Tibial nerve (tissue), 4 donors: ENCODE results near the gene PARVG. TPM values are rescaled to one million over a fixed set of nuclear protein-coding genes. Genes with fewer than 3 reads are reported as not detected.

Source experiments
- DNase-seq, 2 donors: peaks; one replicate each; pipeline ENCODE4 v3.0.0-alpha.2; 2019; ENCODE audit warnings: low spot score in 2 of 2
- H3K27ac ChIP-seq, 4 donors: fragments of 200-600 bp; sonication (generic) in 3 of 4; one replicate each; pipeline ENCODE4 v1.5.1; 2017 to 2019; ENCODE audit warnings: mild to moderate bottlenecking in 1 of 4
- H3K27me3 ChIP-seq, 2 donors: fragments of 200-600 bp; sonication (generic) in 1 of 2; one replicate each; pipeline versions ENCODE4 v1.5.1 to v1.6.0; 2017 to 2019
- H3K36me3 ChIP-seq, 3 donors: fragments of 200-600 bp; sonication (generic); one replicate each; pipeline ENCODE4 v1.5.1; 2018 to 2019
- H3K4me1 ChIP-seq, 4 donors: fragments of 200-600 bp; sonication (generic) in 3 of 4; one replicate each; pipeline ENCODE4 v1.5.1; 2017 to 2019
- H3K4me3 ChIP-seq, 4 donors: fragments of 200-600 bp; sonication (generic) in 3 of 4; one replicate each; pipeline ENCODE4 v1.5.1; 2017 to 2019; ENCODE audit warnings: mild to moderate bottlenecking in 1 of 4, moderate library complexity in 1 of 4
- H3K9me3 ChIP-seq, 4 donors: fragments of 200-600 bp; sonication (generic) in 3 of 4; one replicate each; pipeline ENCODE4 v1.5.1; 2017 to 2019
- EP300 ChIP-seq, 2 donors: sonication (generic); formaldehyde crosslinking; IDR thresholded peaks; one replicate each; pipeline ENCODE4 v1.6.1; 2017; ENCODE audit warnings: antibody characterized with exemption in 2 of 2, mild to moderate bottlenecking in 1 of 2
- POLR2A ChIP-seq, 2 donors: fragments of 450-650 bp; IDR thresholded peaks; one replicate each; pipeline ENCODE4 v1.6.1; 2017; ENCODE audit warnings: antibody characterized with exemption in 2 of 2, mild to moderate bottlenecking in 2 of 2, moderate library complexity in 2 of 2
- WGBS, 2 donors: methylation state at CpG; one replicate each; pipeline ENCODE4 v1.1.5; 2018; 5-methylcytosine and 5-hydroxymethylcytosine counted together
- total RNA-seq, 4 donors: library from RNA; depleted of rRNA; stranded (reverse); fragments of >200 nt; gene quantifications; one replicate each; pipeline ENCODE4 v1.1.0, GENCODE V29; 2016
- TF ChIP-seq, protein P1 (sequence below), 5 experiments: fragments of 200-600 bp in 3 of 5; fragments of 450-650 bp in 2 of 5; sonication (generic) in 3 of 5; IDR thresholded peaks; one replicate each; pipeline ENCODE4 v1.5.1; 2016 to 2019; ENCODE audit warnings: antibody characterized with exemption in 5 of 5, mild to moderate bottlenecking in 3 of 5, moderate library complexity in 2 of 5

PARVG gene
- total RNA-seq, result 100 to 1,000 TPM in 1 of 4 donors, 10 to 100 TPM in 3; 18.8 to 140 (median 34.9) TPM

DNA sequence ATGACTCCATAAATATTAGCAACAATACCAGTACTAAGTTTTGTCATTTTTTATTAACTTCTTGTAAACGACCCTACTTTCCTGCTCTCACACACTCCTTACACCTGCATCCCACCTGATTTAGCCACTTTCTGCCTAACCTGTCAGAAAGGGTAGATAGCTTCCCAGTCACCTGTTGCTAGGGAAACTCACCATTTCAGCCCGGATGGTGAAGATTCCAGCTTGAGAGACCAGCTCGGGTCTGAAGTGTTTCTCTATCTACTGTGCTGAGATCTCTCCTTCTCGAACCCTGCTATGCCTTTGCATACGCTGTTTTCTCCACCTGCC is at the start of gene PARVG:
Gene PARVG (plus strand): TSS at position 220 of the 327 bp plus-strand sequence. CDS start 2,405 bp downstream, outside the sequence.
- no peak for TF ChIP-seq EP300 (IDR thresholded peaks at IDR 0.05)
- TF ChIP-seq, protein P1, sequence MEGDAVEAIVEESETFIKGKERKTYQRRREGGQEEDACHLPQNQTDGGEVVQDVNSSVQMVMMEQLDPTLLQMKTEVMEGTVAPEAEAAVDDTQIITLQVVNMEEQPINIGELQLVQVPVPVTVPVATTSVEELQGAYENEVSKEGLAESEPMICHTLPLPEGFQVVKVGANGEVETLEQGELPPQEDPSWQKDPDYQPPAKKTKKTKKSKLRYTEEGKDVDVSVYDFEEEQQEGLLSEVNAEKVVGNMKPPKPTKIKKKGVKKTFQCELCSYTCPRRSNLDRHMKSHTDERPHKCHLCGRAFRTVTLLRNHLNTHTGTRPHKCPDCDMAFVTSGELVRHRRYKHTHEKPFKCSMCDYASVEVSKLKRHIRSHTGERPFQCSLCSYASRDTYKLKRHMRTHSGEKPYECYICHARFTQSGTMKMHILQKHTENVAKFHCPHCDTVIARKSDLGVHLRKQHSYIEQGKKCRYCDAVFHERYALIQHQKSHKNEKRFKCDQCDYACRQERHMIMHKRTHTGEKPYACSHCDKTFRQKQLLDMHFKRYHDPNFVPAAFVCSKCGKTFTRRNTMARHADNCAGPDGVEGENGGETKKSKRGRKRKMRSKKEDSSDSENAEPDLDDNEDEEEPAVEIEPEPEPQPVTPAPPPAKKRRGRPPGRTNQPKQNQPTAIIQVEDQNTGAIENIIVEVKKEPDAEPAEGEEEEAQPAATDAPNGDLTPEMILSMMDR (IDR thresholded peaks at IDR 0.05), result no peak
- no peak for TF ChIP-seq POLR2A (IDR thresholded peaks at IDR 0.05)
- no peaks in the 10 kb centered on the region for H3K4me1 ChIP-seq
- H3K9me3 ChIP-seq, result no peaks in the 10 kb centered on the region
- H3K4me3 ChIP-seq, result peak within 1 kb of the TSS; percentile 13 to 44 (median 28)
- no peaks in the 10 kb centered on the region for H3K36me3 ChIP-seq
- DNase-seq, result no peak
- WGBS, 2 donors, result 68 to 71% methylated on average over 5 of the region's 5 CpGs
- peaks cover 0 to 8% of the 10 kb centered on the region in 2 donors for H3K27me3 ChIP-seq
- H3K27ac ChIP-seq, result peak within 1 kb of the TSS in 3 of 4 donors; percentile 66 to 78 (median 76)

DNA sequence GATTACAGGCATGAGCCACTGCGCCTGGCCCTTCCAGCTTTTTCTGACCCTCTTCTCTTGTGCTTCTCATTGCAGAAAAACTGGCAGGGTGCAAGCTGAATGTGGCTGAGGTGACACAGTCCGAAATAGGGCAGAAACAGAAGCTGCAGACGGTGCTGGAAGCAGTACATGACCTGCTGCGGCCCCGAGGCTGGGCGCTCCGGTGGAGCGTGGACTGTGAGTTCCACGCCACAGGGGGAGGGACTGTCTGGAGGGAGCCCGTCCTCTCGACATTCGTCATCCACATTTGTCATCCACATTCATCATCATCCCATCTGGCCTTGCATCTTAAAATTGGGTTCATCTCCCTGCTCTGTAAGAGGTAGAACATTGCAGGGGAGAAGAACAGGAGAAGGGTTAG is 49.3 kb upstream of the PARVG start:
- TF ChIP-seq EP300 (IDR thresholded peaks at IDR 0.05), result no peak
- H3K9me3 ChIP-seq, result peaks cover 0 to 21% (median under 1%) of the 10 kb centered on the region in 4 donors
- DNase-seq, result no peak
- peaks cover 0 to 46% (median 0%) of the 10 kb centered on the region in 3 donors for H3K36me3 ChIP-seq
- peaks cover 0 to 10% (median 0%) of the 10 kb centered on the region in 4 donors for H3K4me1 ChIP-seq
- no peak overlapping the region for H3K27ac ChIP-seq
- no peaks in the 10 kb centered on the region for H3K27me3 ChIP-seq
- WGBS, 2 donors, result 92 to 93% methylated on average over 12 of the region's 12 CpGs
- no peak overlapping the region for H3K4me3 ChIP-seq

DNA sequence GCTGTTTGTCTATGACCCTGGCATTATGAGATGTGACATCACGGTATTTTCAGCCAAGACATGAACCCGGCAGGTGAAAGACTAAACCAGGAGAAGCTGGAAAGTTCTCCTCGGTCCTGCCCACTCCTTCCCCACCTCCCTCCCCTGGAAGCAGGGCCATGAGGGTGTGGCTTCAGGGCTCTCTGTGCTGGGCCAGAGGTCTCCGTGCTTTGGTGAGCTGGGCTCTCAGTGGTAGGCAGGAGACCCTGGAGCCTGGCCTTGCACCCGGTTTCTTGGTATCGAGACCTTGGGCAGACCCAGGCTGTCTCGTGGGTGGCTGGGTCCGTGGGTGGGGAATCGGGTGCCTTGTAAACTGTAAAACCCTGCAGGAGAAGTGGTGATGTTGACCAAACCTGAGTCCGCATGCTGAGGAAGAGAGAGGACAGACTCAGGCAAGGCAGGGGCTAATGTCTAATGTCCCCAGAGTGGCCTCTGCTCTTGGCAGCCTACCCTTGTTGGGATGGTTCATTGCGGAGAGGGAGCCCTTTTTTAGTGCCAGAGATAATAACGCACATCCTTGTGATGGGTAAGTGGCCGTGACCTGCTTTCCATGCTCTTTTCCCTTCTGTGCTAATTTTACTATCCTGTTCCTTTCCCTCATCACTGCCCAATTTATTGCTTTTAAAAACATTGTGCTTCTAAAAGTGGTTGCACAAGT is 48.6 kb upstream of the PARVG start:
- H3K4me3 ChIP-seq, result no peak overlapping the region
- peaks cover 0 to 10% (median 0%) of the 10 kb centered on the region in 4 donors for H3K4me1 ChIP-seq
- H3K27me3 ChIP-seq, result no peaks in the 10 kb centered on the region
- WGBS, 2 donors, result 77 to 83% methylated on average over 11 to 13 of the region's 13 CpGs
- TF ChIP-seq POLR2A (IDR thresholded peaks at IDR 0.05) (no peak), EP300 (IDR thresholded peaks at IDR 0.05) (no peak)
- TF ChIP-seq, protein P1 (IDR thresholded peaks at IDR 0.05), result no peak
- no peak for DNase-seq
- H3K9me3 ChIP-seq, result peaks cover 0 to 21% (median 4%) of the 10 kb centered on the region in 4 donors
- H3K27ac ChIP-seq, result no peak overlapping the region
- peaks cover 0 to 53% (median 0%) of the 10 kb centered on the region in 3 donors for H3K36me3 ChIP-seq

DNA sequence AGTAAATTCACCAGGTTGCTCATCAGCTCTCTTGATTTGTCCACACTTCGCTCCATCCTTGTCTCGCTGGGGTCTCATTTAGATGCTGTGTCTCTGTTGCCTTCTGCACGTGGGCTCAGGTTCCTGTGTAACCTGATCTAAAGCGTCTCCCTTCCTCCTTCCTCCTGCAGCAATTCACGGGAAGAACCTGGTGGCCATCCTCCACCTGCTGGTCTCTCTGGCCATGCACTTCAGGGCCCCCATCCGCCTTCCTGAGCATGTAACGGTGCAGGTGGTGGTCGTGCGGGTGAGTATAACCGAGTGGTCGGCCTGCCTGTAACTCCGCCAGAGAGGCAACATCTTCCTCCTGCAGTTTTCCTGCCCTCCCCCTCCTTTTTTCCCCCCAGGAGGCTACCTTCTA is 48.0 kb upstream of the PARVG start:
- Histone ChIP-seq H3K36me3 (peaks cover 0 to 59% (median 0%) of the 10 kb centered on the region in 3 donors), H3K4me3 (no peak overlapping the region), H3K27ac (no peak overlapping the region), H3K9me3 (peaks cover 0 to 24% (median 5%) of the 10 kb centered on the region in 4 donors), H3K27me3 (no peaks in the 10 kb centered on the region), H3K4me1 (peaks cover 0 to 10% (median 0%) of the 10 kb centered on the region in 4 donors)
- no peak for DNase-seq
- WGBS, 2 donors, result 77 to 81% methylated on average over 12 of the region's 12 CpGs
- no peak for TF ChIP-seq EP300 (IDR thresholded peaks at IDR 0.05)
- TF ChIP-seq, protein P1 (IDR thresholded peaks at IDR 0.05), result no peak
- no peak for TF ChIP-seq POLR2A (IDR thresholded peaks at IDR 0.05)

DNA sequence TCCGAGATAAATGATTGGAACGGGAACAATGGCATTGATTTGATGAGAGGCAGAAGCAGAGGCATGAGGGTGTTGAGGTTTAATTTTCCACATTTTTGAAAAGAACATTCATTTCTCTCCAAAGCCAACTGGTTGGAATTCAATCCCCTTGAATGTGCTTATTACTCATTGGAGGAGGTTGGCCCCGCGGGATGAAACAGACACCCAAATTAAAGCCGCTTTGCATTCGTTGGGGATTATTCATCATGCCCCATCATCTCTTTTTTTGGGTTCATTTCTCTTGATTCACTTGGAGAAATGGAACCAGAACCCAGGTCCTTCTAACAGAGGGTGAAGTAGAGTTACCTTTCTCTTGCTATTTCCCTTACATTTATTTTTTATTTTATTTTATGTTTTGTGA is 47.6 kb upstream of the PARVG start:
- peaks cover 0 to 10% (median 0%) of the 10 kb centered on the region in 4 donors for H3K4me1 ChIP-seq
- no peak for DNase-seq
- WGBS, 2 donors, result 86 to 88% methylated on average over 6 of the region's 6 CpGs
- H3K27ac ChIP-seq, result no peak overlapping the region
- TF ChIP-seq POLR2A (IDR thresholded peaks at IDR 0.05), result no peak
- TF ChIP-seq EP300 (IDR thresholded peaks at IDR 0.05), result no peak
- TF ChIP-seq, protein P1 (IDR thresholded peaks at IDR 0.05), result no peak
- H3K36me3 ChIP-seq, result peaks cover 0 to 63% (median 0%) of the 10 kb centered on the region in 3 donors
- no peak overlapping the region for H3K4me3 ChIP-seq
- no peaks in the 10 kb centered on the region for H3K27me3 ChIP-seq
- peaks cover 0 to 28% (median 5%) of the 10 kb centered on the region in 4 donors for H3K9me3 ChIP-seq
